ENCODE data around the gene CFAP54. TPM values are rescaled to one million over a fixed set of nuclear protein-coding genes. Genes with fewer than 3 reads are reported as not detected.

Gene CFAP54
- polyA plus RNA-seq, 4 donors: 0.10 to 0.31 TPM; not detected in 2

DNA sequence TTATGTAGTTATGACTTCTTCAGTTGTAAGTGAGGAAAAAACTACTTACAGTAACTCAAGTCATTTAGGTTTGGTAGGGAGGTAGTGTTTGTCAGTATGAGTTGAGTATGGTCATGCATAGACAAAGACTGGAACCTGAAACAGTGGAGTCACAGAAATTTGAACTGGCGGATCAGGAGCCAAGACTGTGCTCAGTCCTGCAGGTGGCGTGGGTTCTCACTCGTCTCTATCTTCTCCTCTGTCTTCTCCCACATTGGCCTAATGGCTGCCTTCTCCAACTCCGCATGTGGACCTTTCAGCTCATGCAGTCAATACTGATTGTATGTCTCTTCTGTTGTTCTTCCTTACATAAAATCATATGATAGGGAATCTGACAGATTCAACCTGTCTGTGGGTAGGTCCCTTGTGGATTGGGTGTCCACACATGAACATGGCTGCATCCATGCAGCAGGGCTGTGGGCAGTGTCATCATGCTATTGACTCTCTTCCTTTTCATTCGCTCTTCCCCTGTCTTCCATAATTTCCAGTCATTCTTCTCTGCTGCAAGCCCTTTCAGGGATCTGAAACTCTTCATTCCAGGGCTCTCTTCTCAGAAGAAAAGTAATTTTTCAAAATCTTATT, 338.9 kb downstream of the CFAP54 start:
- DNase-seq (no peak), FAIRE-seq (no peak)
- Histone ChIP-seq H3K27ac (ENCODE audit: low read depth in 1 of 3, low read length in 2 of 3) (no peak overlapping the region), H3K9me3 (ENCODE audit: control insufficient read depth in 2 of 2, insufficient read depth in 1 of 2, low read depth in 1 of 2, low read length in 1 of 2) (no peaks in the 10 kb centered on the region), H3K4me3 (ENCODE audit: low read depth in 1 of 3, low read length in 3 of 3) (no peak overlapping the region), H3K36me3 (ENCODE audit: control insufficient read depth in 3 of 3, insufficient read depth in 2 of 3, low read depth in 1 of 3, low read length in 3 of 3) (no peaks in the 10 kb centered on the region), H3K27me3 (ENCODE audit: control insufficient read depth in 3 of 3, insufficient read depth in 3 of 3, low read length in 3 of 3) (no peaks in the 10 kb centered on the region), H3K4me1 (ENCODE audit: control insufficient read depth in 3 of 3, insufficient read depth in 2 of 3, low read depth in 1 of 3, low read length in 2 of 3) (no peaks in the 10 kb centered on the region)
- 89 to 92% (median 89%) methylated on average over 5 of the region's 5 CpGs for WGBS, 3 donors

DNA sequence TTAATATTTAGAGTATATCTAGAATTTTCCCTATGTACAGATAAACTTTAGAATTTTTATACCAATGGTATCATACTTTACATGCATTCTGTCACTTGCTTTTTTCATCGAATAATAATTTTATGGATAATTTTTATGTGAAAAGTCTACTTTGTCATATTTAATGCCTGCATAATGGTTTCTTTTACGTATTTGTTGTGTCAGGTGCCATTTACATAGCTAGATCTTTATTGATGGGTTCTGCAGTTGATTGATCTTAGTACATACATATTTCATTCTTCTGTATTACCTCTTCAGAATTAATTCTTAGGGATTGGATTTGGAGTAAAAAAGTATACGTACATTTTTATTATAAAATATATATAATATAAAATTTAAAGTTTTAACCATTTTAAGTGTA, 340.0 kb downstream of the CFAP54 start:
- H3K27me3 ChIP-seq (ENCODE audit: control insufficient read depth in 3 of 3, insufficient read depth in 3 of 3, low read length in 3 of 3): no peaks in the 10 kb centered on the region
- no peak overlapping the region for H3K27ac ChIP-seq (ENCODE audit: low read depth in 1 of 3, low read length in 2 of 3)
- H3K9me3 ChIP-seq (ENCODE audit: control insufficient read depth in 2 of 2, insufficient read depth in 1 of 2, low read depth in 1 of 2, low read length in 1 of 2): no peaks in the 10 kb centered on the region
- H3K4me1 ChIP-seq (ENCODE audit: control insufficient read depth in 3 of 3, insufficient read depth in 2 of 3, low read depth in 1 of 3, low read length in 2 of 3): no peaks in the 10 kb centered on the region
- no peak overlapping the region for H3K4me3 ChIP-seq (ENCODE audit: low read depth in 1 of 3, low read length in 3 of 3)
- 86 to 90% (median 87%) methylated on average over 3 of the region's 3 CpGs for WGBS, 3 donors
- no peaks in the 10 kb centered on the region for H3K36me3 ChIP-seq (ENCODE audit: control insufficient read depth in 3 of 3, insufficient read depth in 2 of 3, low read depth in 1 of 3, low read length in 3 of 3)
- FAIRE-seq (no peak), DNase-seq (no peak)

DNA sequence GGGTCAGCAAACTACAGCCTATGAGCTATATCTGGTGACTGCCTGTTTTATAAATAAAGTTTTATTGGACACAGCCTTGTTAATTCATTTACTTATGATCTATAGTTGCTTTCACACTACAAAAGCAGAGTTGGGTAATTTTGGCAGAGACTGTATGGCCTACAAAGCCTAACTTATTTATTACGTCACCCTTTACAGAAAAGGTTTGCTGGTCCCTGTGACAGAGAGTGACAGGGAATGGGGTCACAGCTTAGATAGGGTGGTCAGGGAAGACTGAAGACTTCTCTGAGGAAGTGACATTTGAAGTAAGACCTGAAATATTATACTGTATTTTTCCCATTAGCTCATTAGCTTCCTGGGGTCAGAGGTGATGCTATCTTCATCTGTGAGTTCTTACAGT, 342.0 kb downstream of the CFAP54 start:
- FAIRE-seq: no peak
- Histone ChIP-seq H3K27me3 (ENCODE audit: control insufficient read depth in 3 of 3, insufficient read depth in 3 of 3, low read length in 3 of 3) (no peaks in the 10 kb centered on the region), H3K36me3 (ENCODE audit: control insufficient read depth in 3 of 3, insufficient read depth in 2 of 3, low read depth in 1 of 3, low read length in 3 of 3) (no peaks in the 10 kb centered on the region), H3K27ac (ENCODE audit: low read depth in 1 of 3, low read length in 2 of 3) (no peak overlapping the region), H3K9me3 (ENCODE audit: control insufficient read depth in 2 of 2, insufficient read depth in 1 of 2, low read depth in 1 of 2, low read length in 1 of 2) (no peaks in the 10 kb centered on the region), H3K4me3 (ENCODE audit: low read depth in 1 of 3, low read length in 3 of 3) (no peak overlapping the region), H3K4me1 (ENCODE audit: control insufficient read depth in 3 of 3, insufficient read depth in 2 of 3, low read depth in 1 of 3, low read length in 2 of 3) (no peaks in the 10 kb centered on the region)
- no peak for DNase-seq
- WGBS, 3 donors: 88 to 96% (median 92%) methylated on average over 1 of the region's 1 CpG

DNA sequence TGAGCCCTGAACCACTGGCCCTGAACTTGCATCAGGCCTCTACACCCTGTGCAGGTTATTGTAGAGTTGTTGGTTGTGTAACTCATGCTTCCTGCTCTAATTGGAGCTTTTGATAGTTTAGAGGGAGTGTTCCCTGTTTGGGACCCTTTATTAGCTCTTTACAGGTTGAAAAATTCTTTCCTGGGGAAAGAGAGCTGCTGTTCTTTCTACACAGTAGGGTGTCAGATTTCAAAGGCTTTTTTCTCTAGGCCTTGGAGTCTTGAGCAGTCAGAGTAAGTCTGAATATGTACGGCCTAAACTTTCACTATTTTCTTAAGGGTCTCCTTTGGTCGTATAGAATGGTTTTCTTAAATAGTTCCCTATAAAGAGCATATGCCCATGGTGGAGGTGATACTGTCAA, 356.9 kb downstream of the CFAP54 start:
- Histone ChIP-seq H3K36me3 (ENCODE audit: control insufficient read depth in 3 of 3, insufficient read depth in 2 of 3, low read depth in 1 of 3, low read length in 3 of 3) (no peaks in the 10 kb centered on the region), H3K9me3 (ENCODE audit: control insufficient read depth in 2 of 2, insufficient read depth in 1 of 2, low read depth in 1 of 2, low read length in 1 of 2) (no peaks in the 10 kb centered on the region), H3K4me3 (ENCODE audit: low read depth in 1 of 3, low read length in 3 of 3) (no peak overlapping the region), H3K27ac (ENCODE audit: low read depth in 1 of 3, low read length in 2 of 3) (no peak overlapping the region), H3K27me3 (ENCODE audit: control insufficient read depth in 3 of 3, insufficient read depth in 3 of 3, low read length in 3 of 3) (no peaks in the 10 kb centered on the region), H3K4me1 (ENCODE audit: control insufficient read depth in 3 of 3, insufficient read depth in 2 of 3, low read depth in 1 of 3, low read length in 2 of 3) (no peaks in the 10 kb centered on the region)
- FAIRE-seq (no peak), DNase-seq (no peak)
- 41 to 52% (median 44%) methylated on average over 2 of the region's 2 CpGs for WGBS, 3 donors

DNA sequence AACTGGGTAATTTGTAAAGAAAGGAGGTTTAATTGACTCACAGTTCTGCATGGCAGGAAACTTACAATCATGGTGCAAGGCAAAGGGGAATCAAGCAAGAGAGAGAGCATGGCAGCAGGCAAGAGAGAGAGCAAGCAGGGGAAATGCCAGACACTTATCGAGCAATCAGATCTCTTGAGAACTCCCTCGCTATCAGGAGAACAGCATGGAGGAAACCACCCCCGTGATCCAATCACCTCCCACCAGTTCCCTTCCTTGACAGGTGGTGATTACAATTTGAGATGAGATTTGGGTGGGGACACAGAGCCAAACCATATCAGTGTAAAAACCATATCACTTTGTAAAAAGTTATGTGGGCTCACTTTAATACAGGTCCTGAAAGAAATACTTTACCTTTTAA, 361.3 kb downstream of the CFAP54 start:
- H3K4me3 ChIP-seq (ENCODE audit: low read depth in 1 of 3, low read length in 3 of 3): no peak overlapping the region
- no peaks in the 10 kb centered on the region for H3K9me3 ChIP-seq (ENCODE audit: control insufficient read depth in 2 of 2, insufficient read depth in 1 of 2, low read depth in 1 of 2, low read length in 1 of 2)
- no peaks in the 10 kb centered on the region for H3K4me1 ChIP-seq (ENCODE audit: control insufficient read depth in 3 of 3, insufficient read depth in 2 of 3, low read depth in 1 of 3, low read length in 2 of 3)
- WGBS, 3 donors: 51 to 68% (median 64%) methylated on average over 3 of the region's 3 CpGs
- DNase-seq (no peak), FAIRE-seq (no peak)
- no peaks in the 10 kb centered on the region for H3K36me3 ChIP-seq (ENCODE audit: control insufficient read depth in 3 of 3, insufficient read depth in 2 of 3, low read depth in 1 of 3, low read length in 3 of 3)
- H3K27ac ChIP-seq (ENCODE audit: low read depth in 1 of 3, low read length in 2 of 3): no peak overlapping the region
- H3K27me3 ChIP-seq (ENCODE audit: control insufficient read depth in 3 of 3, insufficient read depth in 3 of 3, low read length in 3 of 3): no peaks in the 10 kb centered on the region

DNA sequence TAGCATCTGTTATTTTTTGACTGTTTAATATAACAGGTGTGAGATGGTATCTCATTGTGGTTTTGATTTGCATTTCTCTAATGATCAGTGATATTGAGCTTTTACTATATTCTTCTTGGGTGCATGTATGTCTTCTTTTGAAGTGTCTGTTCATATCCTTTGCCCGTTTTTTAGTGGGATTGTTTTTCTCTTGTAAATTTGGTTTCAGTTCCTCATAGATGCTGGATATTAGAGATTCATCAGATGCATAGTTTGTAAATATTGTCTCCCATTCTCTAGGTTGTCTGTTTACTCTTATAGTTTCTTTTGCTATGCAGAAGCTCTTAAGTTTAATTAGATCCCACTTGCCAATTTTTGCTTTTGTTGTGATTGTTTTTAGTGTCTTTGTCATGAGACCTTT, 368.8 kb downstream of the CFAP54 start:
- WGBS, 3 donors: 63 to 73% (median 65%) methylated on average over 1 of the region's 1 CpG
- H3K36me3 ChIP-seq (ENCODE audit: control insufficient read depth in 3 of 3, insufficient read depth in 2 of 3, low read depth in 1 of 3, low read length in 3 of 3): no peaks in the 10 kb centered on the region
- no peak for FAIRE-seq
- H3K4me1 ChIP-seq (ENCODE audit: control insufficient read depth in 3 of 3, insufficient read depth in 2 of 3, low read depth in 1 of 3, low read length in 2 of 3): no peaks in the 10 kb centered on the region
- H3K27me3 ChIP-seq (ENCODE audit: control insufficient read depth in 3 of 3, insufficient read depth in 3 of 3, low read length in 3 of 3): no peaks in the 10 kb centered on the region
- H3K27ac ChIP-seq (ENCODE audit: low read depth in 1 of 3, low read length in 2 of 3): no peak overlapping the region
- H3K9me3 ChIP-seq (ENCODE audit: control insufficient read depth in 2 of 2, insufficient read depth in 1 of 2, low read depth in 1 of 2, low read length in 1 of 2): no peaks in the 10 kb centered on the region
- no peak overlapping the region for H3K4me3 ChIP-seq (ENCODE audit: low read depth in 1 of 3, low read length in 3 of 3)
- no peak for DNase-seq

DNA sequence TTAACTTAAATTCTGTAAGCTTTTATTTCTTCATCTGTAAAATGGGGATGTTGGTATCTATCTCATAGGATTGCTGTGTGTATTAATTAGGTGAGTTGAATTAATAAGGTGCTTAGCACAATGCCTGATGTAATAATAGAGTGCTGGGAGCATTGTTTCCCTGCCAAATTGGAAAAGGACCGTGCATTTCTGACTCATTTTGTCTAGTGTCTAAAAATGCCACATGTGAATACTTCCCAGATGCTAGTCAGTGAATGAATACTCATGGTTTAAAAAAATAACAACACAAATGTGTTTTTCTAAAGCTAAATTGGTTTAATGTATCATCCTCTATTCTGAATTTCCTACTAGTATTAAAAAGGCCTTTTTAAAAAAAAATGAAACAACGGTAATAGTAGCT, 372.3 kb downstream of the CFAP54 start:
- 63 to 79% (median 76%) methylated on average over 2 of the region's 2 CpGs for WGBS, 3 donors
- Histone ChIP-seq H3K4me3 (ENCODE audit: low read depth in 1 of 3, low read length in 3 of 3) (no peak overlapping the region), H3K36me3 (ENCODE audit: control insufficient read depth in 3 of 3, insufficient read depth in 2 of 3, low read depth in 1 of 3, low read length in 3 of 3) (no peaks in the 10 kb centered on the region), H3K9me3 (ENCODE audit: control insufficient read depth in 2 of 2, insufficient read depth in 1 of 2, low read depth in 1 of 2, low read length in 1 of 2) (no peaks in the 10 kb centered on the region), H3K27me3 (ENCODE audit: control insufficient read depth in 3 of 3, insufficient read depth in 3 of 3, low read length in 3 of 3) (no peaks in the 10 kb centered on the region), H3K4me1 (ENCODE audit: control insufficient read depth in 3 of 3, insufficient read depth in 2 of 3, low read depth in 1 of 3, low read length in 2 of 3) (no peaks in the 10 kb centered on the region), H3K27ac (ENCODE audit: low read depth in 1 of 3, low read length in 2 of 3) (no peak overlapping the region)
- DNase-seq (no peak), FAIRE-seq (no peak)

DNA sequence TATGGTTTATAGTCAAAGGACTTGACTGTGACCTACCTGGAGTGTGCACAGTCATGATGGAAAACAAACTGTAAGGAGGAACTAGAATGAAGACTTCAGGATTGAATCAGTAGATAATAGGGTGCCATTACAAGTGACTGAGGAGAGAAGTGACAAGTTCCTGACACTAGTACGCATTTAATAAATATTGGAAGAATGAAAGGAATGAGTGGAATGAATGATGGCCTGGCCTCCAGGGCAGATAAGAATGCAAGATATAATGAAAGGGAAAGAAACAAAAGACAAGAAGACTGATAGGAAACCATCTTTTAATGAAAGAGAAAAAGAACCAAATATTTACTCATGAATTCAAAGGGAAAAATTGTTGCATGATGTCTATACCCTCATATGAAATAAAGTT, 372.9 kb downstream of the CFAP54 start:
- H3K27me3 ChIP-seq (ENCODE audit: control insufficient read depth in 3 of 3, insufficient read depth in 3 of 3, low read length in 3 of 3): no peaks in the 10 kb centered on the region
- no peaks in the 10 kb centered on the region for H3K4me1 ChIP-seq (ENCODE audit: control insufficient read depth in 3 of 3, insufficient read depth in 2 of 3, low read depth in 1 of 3, low read length in 2 of 3)
- 63 to 80% (median 71%) methylated on average over 1 of the region's 1 CpG for WGBS, 3 donors
- H3K9me3 ChIP-seq (ENCODE audit: control insufficient read depth in 2 of 2, insufficient read depth in 1 of 2, low read depth in 1 of 2, low read length in 1 of 2): no peaks in the 10 kb centered on the region
- H3K27ac ChIP-seq (ENCODE audit: low read depth in 1 of 3, low read length in 2 of 3): no peak overlapping the region
- FAIRE-seq (no peak), DNase-seq (no peak)
- no peaks in the 10 kb centered on the region for H3K36me3 ChIP-seq (ENCODE audit: control insufficient read depth in 3 of 3, insufficient read depth in 2 of 3, low read depth in 1 of 3, low read length in 3 of 3)
- H3K4me3 ChIP-seq (ENCODE audit: low read depth in 1 of 3, low read length in 3 of 3): no peak overlapping the region

DNA sequence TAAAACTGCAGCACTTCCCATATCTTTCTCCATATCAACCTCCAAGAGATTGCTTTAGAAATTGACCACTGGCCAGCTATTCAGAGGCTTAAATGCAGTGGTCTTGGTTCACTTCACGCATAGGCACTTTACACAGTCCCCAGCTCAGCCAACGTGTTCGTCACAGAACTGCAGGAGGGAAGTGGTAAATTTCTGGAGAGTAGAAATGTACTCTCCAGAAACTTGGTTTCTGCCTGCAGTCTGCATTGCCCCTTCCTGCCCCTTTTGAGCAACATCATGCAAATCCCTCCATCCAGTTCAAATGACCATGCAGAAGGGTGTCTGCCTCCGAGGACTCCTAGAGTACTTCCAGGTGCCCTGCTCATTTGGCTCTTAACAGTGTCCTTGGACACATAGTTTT, 375.0 kb downstream of the CFAP54 start:
- H3K36me3 ChIP-seq (ENCODE audit: control insufficient read depth in 3 of 3, insufficient read depth in 2 of 3, low read depth in 1 of 3, low read length in 3 of 3): no peaks in the 10 kb centered on the region
- no peak overlapping the region for H3K4me3 ChIP-seq (ENCODE audit: low read depth in 1 of 3, low read length in 3 of 3)
- WGBS, 3 donors: 51 to 63% (median 56%) methylated on average over 4 of the region's 4 CpGs
- H3K27ac ChIP-seq (ENCODE audit: low read depth in 1 of 3, low read length in 2 of 3): no peak overlapping the region
- no peak for DNase-seq
- no peaks in the 10 kb centered on the region for H3K27me3 ChIP-seq (ENCODE audit: control insufficient read depth in 3 of 3, insufficient read depth in 3 of 3, low read length in 3 of 3)
- no peaks in the 10 kb centered on the region for H3K4me1 ChIP-seq (ENCODE audit: control insufficient read depth in 3 of 3, insufficient read depth in 2 of 3, low read depth in 1 of 3, low read length in 2 of 3)
- no peak for FAIRE-seq
- no peaks in the 10 kb centered on the region for H3K9me3 ChIP-seq (ENCODE audit: control insufficient read depth in 2 of 2, insufficient read depth in 1 of 2, low read depth in 1 of 2, low read length in 1 of 2)

All from small intestine (tissue), 7 donors.